ENCODE results near the gene ZNF862. TPM values are rescaled to one million over a fixed set of nuclear protein-coding genes. Genes with fewer than 3 reads are reported as not detected.

Gene ZNF862
- total and polyA plus RNA-seq, 7 donors, result 0.92 to 23.8 (median 12.5) TPM

DNA sequence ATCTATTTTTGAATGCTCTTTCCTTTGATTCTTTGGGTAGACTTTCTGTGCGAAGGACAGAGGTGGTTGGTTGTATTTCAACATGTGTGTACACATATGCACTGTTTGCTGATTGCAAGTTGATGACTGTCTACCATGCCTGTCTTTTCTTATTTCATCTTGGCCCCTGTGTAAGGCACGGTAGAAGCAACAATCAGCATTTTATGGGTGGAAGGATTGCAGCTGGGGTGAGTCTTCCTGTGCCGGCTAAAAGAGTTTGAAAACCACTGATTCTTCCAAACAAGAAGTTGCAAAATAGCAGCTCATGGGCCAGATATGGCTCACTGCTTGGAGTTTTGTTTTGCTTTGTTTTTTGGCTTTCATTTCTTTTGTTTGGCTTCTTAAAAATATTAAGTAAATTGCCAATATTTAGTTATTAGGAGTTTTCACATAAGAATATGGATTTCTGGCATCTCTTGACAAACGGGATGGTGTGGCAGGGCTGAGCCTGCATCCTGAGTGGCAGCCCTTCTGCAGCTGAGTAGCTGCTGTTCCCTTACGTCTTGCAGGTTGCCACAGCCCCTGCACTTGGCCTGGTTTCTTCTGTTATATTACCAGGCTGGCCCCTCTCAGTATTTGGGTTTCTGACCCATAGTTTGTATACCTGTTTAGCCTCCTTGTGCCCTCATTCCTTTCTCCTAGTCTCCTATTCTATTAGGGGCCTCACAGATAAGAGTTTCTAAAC, 7.2 kb downstream of the ZNF862 start:
- WGBS, 2 donors, result 65 to 87% methylated on average over 5 of the region's 5 CpGs
- no peak overlapping the region for H3K27ac ChIP-seq
- no peak overlapping the region for H3K4me3 ChIP-seq
- H3K36me3 ChIP-seq, result peaks cover 4 to 47% (median 9%) of the 10 kb centered on the region in 4 donors
- intact Hi-C loops (cut with DNase I), result no loop called here
- peak; percentile 55 for DNase-seq
- H3K27me3 ChIP-seq, result no peaks in the 10 kb centered on the region
- no peaks in the 10 kb centered on the region for H3K4me1 ChIP-seq
- TF ChIP-seq POLR2A (IDR thresholded peaks at IDR 0.05), result no peak
- TF ChIP-seq CTCF (IDR thresholded peaks at IDR 0.05), result no peak
- TF ChIP-seq EP300 (IDR thresholded peaks at IDR 0.05), result no peak
- no peak for TF ChIP-seq POLR2AphosphoS5 (IDR thresholded peaks at IDR 0.05)
- no peaks in the 10 kb centered on the region for H3K9me3 ChIP-seq

DNA sequence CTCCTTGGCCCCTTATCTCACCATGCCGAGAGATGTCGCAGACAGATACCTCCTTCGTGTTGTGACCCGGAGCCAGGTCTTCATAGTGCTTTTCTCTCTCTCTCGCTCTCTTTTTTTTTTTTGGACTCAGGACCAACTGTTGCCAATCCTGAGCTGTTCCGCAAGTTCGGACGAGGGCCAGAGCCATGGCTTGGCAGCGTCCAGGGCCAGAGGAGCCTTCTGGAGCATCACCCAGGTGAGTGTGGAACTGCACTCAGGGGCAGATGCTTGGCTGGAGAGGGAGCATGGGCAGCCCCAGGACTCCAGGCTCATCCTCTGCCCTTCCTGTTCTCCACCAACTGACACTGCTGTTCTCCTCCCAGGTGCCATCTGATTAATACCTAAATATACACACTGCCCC, 7.8 kb downstream of the ZNF862 start:
- H3K27ac ChIP-seq, result no peak overlapping the region
- H3K4me3 ChIP-seq, result no peak overlapping the region
- TF ChIP-seq CTCF (IDR thresholded peaks at IDR 0.05) (no peak), POLR2AphosphoS5 (IDR thresholded peaks at IDR 0.05) (no peak), POLR2A (IDR thresholded peaks at IDR 0.05) (no peak), EP300 (IDR thresholded peaks at IDR 0.05) (no peak)
- intact Hi-C loops (cut with DNase I), result no loop called here
- peak; percentile 25 for DNase-seq
- no peaks in the 10 kb centered on the region for H3K9me3 ChIP-seq
- H3K36me3 ChIP-seq, result peaks cover 4 to 47% (median 10%) of the 10 kb centered on the region in 4 donors
- no peaks in the 10 kb centered on the region for H3K4me1 ChIP-seq
- 90 to 94% methylated on average over 9 of the region's 9 CpGs for WGBS, 2 donors
- no peaks in the 10 kb centered on the region for H3K27me3 ChIP-seq

DNA sequence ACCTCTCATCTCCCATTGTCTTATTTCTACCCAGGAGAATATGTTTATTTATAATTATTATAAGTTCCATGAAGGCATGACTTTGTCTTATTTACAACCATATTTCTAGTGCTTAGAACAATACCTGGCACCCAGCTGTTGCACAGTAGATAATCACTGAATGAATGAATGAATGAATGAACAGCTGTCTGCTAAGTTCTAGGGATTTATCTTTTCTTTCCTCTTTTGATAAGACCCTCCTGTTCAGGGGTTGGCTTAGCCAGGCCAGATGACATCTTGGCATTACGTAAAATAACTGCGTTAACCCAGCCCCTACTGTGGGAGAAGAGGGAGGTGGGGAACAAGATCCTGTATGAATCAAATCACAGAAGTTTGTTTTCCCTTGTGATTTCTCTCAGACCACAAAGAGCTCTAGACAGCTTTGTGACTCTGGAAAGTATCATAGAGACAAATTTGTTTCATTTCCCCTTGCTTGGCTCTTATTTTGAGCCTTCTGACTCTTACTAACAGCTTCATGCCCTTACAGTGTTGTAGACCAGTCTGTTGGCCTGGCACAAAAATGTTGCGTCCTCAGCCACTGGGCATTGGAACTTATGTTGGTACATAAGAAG, 8.4 kb downstream of the ZNF862 start:
- peak; percentile 4 for DNase-seq
- intact Hi-C loops (cut with DNase I), result no loop called here
- Histone ChIP-seq H3K36me3 (peaks cover 4 to 47% (median 10%) of the 10 kb centered on the region in 4 donors), H3K4me1 (no peaks in the 10 kb centered on the region), H3K4me3 (no peak overlapping the region), H3K9me3 (no peaks in the 10 kb centered on the region), H3K27me3 (no peaks in the 10 kb centered on the region), H3K27ac (no peak overlapping the region)
- 81 to 93% methylated on average over 3 of the region's 3 CpGs for WGBS, 2 donors
- TF ChIP-seq POLR2A (IDR thresholded peaks at IDR 0.05) (no peak), CTCF (IDR thresholded peaks at IDR 0.05) (no peak), EP300 (IDR thresholded peaks at IDR 0.05) (no peak), POLR2AphosphoS5 (IDR thresholded peaks at IDR 0.05) (no peak)

DNA sequence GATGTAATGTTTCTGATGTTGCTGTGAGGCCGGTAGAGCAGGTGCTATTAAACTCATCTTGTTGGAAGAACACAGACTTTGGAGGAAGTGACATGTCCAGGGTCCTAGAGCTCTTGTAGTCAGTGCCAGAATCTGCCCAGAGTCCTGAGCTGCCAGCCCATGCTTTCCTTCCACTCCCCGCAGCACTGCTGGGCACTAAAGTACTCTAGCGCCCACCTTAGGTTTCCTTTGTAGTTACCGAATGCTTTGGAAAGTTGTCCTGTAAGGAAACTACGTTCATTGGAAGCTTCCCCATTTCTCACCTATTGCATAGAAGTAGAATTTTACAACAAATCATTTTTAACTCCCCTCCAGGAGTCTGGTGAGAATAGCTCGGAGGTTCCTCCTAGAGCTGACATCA, 11.0 kb downstream of the ZNF862 start:
- H3K4me1 ChIP-seq, result no peaks in the 10 kb centered on the region
- H3K27ac ChIP-seq, result no peak overlapping the region
- TF ChIP-seq POLR2A (IDR thresholded peaks at IDR 0.05), result no peak
- no peak for TF ChIP-seq CTCF (IDR thresholded peaks at IDR 0.05)
- no peak for TF ChIP-seq EP300 (IDR thresholded peaks at IDR 0.05)
- no peak for TF ChIP-seq POLR2AphosphoS5 (IDR thresholded peaks at IDR 0.05)
- no peaks in the 10 kb centered on the region for H3K9me3 ChIP-seq
- intact Hi-C loops (cut with DNase I), result no loop called here
- H3K27me3 ChIP-seq, result no peaks in the 10 kb centered on the region
- DNase-seq, result no peak
- H3K4me3 ChIP-seq, result no peak overlapping the region
- WGBS, 2 donors, result 91 to 93% methylated on average over 6 of the region's 6 CpGs
- peaks cover 4 to 59% (median 14%) of the 10 kb centered on the region in 4 donors for H3K36me3 ChIP-seq
